NCI-H2227 treated with DMSO at 0.1 percent for 48 hours (cell line): Measurements from ENCODE around the gene ENO1.
"Not testable (repeated sequence)": the region's sequence is repeated elsewhere in the genome, so short reads cannot be mapped to it uniquely, and the experiment has no call there.

Source experiments
- DNase-seq: peaks from one replicate; lab custom pipeline; 2025; lab: John Stamatoyannopoulos, UW

ENO1 gene

DNA sequence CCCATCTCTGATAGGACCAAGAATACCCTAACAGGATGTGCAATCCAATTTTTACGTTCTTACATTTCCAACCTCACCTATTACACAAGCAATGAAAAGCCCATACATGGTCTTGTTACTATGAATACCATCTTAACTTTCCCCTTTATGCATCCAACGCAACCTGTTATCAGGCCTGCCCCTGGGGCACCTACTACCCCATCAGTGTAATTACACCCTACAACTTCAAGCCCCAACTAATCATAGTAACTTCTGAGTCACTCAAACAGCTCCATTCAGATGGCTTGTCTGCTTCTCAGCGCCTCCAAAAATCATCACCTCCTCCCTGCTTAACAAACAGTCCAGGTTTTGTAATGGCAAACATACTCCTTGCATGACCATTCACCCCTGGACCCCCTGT, 18.3 kb upstream of the ENO1 start:
- peak; percentile 66 for DNase-seq

DNA sequence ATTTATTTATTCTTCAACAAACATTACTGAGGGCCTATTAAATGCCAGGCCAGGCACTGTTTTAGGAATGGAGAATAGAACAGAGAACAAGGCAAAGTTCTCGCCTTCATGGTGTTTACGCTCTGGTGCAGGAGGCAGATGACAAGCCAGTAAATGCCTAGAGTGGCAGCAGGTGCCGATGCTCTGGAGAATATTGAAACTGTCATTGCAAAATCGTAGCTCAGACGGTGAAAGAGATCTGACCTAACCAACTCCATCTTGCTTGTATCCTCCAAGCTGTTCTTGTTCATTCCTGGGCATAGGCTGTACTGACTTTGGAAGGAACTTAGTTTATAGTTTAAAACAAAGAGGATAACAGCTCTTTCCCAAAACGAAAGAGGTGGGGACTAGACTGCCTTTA, 13.5 kb upstream of the ENO1 start:
- DNase-seq: no peak

DNA sequence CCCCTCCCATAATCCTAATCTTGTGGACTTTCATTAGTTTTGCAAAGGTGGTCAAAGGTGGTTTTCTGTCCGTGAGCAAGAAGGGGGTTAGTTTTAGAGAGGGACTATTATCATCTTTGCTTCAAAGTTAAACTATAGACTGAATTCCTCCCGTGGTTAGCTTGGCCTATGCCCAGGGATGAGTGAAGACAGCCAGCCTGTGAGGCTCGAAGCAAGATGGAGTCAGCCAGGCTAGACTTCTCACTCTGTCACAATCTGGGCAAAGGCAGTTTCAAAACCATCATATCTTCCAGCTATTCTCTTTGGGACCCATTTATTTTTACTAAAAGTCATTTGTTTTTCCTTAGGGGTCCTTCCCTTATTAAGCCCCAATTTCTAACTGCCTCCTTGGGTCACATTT, 12.9 kb upstream of the ENO1 start:
- DNase-seq: no peak

DNA sequence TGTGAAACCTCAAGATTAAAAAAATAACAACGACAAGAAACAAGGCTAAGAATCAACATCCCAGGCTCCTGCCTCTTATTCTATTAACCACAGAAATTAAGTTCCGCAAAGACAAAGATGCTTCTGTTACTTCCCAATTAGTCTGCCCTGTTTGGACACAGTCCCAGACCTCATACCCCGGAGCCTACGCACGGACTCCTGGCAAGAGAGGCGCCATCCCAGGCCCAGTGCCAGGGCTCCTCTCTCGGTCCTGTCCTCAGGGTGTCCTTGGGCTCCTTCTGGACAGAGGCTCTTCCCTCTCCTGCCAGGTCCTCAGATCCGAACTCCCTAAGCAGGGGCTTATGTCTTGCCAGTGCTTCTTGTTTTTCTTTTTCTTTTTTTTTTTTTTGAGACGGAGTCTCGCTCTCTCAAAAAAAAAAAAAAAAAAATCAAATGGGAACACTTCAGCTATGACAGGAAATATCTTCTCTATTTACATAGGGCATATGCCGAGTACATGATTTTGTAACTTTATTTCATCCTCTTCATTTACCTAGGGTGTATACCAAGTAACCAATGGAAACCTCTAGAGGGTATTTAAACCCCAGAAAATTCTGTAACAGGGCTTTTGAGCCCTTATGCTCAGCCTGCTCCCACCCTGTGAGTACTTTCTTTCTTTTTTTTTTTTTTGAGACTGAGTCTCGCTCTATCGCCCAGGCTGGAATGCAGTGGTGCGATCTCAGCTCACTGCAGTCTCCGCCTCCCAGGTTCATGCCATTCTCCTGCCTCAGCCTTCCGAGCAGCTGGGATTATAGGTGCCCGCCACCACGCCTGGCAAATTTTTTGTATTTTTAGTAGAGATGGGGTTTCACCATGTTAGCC, 11.7 kb upstream of the ENO1 start:
- no peak for DNase-seq

DNA sequence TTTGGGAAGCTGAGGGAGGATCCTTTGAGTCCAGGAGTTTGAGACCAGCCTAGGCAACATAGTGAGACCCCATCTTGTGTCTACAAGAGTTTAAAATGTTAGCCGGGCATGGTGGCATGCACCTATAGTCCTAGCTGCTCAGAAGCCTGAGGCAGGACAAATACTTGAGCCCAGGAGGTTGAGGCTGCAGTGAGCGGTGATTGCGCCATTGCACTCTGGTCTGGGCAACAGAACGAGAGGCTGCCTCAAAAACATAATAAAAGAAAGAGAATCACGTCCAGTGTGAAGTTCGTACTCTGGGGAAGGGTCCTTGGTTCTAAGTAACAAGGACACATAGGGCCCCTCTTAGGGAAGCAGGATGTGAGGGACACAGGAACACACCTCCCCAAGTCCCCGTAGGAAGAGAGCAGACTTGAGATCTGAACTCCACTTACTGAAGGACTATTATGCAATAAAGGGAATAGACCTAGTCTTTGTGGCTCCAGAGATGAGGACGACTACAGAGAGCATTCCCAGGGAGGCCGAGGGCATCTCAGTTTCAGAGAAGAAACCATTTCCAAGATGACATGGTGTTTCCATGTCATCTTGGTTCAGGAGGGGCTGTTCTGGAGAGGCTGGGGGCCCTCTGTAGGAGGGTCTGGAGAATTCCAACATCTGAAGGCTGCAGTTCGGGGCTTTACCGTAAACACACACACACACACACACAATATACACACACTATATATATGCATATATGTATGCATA, 10.8 kb upstream of the ENO1 start:
- no peak for DNase-seq

DNA sequence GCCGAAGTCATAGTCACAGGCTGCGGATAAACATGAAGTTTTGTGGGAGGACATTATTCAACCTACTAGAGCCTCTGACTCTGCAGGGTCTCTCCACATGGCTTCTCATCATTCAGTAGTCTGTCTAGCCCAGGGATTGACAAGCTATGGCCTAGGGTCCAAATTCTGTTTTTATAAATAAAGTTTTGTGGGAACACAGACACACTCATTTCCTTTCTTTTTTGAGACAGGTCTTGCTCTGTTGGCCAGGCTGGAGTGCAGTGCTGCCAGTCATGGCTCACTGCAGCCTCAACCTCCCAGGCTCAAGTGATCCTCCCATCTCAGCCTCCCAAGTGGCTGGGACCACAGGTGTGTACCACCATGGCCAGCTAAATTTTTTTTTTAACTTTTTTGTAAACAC, 8.1 kb upstream of the ENO1 start:
- no peak for DNase-seq

DNA sequence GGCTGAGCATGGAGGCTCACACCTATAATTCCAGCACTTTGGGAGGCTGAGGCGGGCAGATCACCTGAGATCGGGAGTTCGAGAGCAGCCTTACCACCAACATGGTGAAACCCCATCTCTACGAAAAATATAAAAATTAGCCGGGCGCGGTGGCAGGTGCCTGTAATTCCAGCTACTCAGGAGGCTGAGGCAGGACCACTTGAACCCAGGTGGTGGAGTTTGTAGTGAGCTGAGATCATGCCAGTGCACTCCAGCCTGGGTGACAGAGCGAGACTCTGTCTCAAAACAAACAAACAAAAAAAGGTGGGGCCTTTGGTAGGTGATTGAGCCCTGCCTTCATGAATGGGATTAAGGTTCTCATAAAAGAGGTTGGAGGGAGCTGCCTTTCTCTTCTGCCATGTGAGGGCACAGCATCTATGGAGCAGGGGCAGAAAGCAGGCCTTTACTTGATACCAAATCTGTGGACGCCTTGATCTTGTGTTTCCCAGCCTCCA, 7.6 kb upstream of the ENO1 start:
- DNase-seq: not testable (repeated sequence)

DNA sequence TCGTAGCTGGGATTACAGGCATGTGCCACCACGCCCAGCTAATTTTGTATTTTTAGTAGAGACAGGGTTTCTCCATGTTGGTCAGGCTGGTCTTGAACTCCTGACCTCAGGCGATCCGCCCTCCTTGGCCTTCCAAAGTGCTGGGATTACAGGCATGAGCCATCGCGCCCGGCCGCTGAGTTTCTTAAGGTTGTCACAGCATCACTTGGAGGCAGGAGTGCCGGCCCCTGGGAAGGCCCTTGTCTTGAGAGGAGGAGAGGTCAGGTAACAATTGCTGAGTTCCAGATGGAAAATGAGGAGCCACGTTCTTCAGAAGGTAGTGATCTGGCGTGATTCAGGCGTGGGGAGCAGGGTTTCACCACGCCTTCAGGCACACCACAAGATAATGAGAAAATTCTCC, 5.6 kb upstream of the ENO1 start:
- not testable (repeated sequence) for DNase-seq

DNA sequence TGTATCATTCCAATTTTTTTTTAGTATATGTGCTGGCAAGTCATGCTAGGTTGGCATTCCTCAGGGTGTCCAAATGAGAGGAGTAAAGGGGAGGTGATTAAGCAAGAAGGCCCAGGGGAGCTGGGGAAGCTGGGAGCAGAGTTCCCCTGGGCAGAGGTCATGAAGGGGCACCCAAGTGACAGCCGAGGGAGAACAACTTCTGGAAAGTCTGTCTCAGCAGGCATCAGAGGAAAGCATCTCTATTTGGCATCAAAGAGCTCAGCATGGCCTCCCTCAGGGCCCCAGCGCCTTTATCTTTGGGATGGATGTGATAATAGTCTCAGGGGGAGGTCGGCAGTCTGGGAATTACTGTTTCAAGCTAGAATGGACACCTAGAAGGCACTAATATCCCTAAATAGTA, 5.0 kb upstream of the ENO1 start:
- no peak for DNase-seq

DNA sequence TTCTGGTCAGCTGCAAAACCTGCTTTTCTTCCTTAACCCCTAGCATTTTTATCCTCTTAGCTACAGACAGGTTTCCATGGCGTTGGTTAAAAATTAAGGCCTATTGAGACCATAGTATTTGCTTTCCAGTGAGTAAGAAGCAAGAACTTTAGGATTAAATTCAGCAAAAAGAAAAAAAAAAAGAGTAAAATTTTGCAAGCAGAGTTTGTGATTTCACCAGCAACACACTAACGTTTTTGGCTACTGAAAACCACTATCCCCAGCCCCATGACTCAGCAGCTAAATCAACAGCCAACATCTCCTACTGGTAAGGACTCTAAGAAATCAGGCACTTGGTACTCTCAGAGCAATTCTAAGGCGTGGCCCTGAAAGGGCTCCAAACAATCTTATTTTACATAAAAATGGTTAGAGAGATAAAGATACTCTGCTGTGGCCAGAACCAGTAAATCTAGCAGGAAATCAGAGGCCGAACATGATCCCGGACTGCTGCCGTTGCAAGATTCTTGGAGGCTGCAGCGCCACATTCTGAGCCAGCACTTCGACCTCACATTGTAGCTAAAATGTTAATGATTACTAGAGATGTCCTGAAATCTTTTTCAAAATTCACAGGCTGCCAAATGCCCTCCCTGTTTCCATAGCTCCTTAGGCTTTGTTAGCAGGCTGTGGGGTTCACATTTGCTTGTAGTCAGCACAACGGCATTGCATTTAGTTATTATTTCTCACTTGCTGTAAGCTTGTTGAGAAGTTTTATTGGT, 1.6 kb upstream of the ENO1 start:
- DNase-seq: no peak

DNA sequence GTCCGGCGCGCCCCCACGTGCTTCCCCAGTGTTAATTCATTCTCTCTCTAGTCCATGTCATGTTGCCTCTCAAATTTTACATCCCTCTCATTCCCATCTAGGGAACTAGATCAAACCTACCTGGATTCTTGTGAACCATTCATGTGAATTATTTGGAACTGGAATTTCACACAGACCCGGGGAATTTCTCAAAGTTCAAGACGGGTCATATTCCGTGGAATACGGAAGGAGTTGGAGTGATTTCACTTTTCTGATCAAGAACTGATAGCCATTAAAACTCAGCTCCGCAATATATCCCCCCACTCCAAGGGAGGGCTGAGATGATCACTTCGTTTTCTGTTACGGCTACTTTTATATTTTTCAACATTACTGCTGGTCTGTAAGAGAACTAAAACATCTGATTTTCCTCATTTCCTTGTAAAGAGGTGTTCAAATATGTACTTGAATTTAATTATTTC, 1.0 kb upstream of the ENO1 start:
- DNase-seq: no peak

DNA sequence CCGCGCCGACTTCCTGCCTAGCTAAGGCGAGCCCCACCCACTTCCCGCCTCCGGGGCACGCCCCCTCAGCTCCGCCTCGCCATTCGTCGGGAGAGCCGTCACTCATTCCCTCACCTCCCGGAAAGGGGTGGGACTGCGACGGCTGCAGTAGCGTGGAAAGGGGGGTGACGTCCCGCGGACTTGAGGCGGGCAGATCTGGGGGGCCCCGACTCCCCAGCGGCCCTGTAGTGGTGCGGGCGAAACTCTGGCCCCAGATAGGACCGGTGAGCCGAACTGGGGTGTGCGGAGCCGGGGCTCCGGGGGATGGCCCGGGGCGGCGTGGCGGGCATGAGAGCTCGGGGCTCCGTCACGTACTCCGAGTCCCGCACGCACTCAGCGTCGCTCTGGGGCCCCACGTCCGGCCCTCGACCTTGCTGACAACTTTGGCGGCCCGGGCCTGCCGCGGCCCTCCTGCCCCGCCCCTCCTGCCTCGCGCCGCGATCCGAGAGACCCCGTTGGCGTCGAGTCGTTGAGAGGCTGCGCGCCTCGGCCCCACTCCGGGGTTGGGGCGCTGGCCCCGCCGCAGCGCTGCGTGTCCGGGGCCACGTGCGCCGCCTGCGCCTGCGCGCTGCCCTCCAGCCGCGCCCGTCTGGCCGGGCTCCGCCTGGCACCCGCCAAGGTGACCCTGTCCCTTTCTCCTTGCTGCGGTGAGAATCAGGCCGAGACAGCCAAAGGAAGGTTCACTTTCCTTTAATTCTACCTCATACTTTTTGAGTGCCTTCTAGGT, 395 bp upstream of the ENO1 start:
- peak; percentile 93 for DNase-seq

DNA sequence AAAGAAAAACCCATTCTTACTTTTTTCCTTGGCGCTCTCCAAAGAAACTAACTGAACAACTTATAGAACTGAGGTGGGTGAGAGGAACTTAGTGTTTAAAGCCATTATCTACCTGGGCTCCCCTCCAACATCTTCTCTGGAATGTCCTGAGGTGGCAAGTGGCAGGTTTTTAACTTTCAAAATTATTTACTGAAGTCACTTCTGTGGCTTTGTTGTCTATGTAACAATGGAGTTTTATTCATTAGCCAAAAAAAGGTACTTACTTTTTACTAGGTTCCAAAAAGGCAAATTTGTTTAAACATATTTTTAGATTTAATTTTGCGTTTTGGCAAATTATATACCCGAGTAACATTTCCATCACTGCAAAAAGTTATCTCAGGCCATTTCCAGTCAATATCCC, 2.4 kb downstream of the ENO1 start:
- DNase-seq: no peak

DNA sequence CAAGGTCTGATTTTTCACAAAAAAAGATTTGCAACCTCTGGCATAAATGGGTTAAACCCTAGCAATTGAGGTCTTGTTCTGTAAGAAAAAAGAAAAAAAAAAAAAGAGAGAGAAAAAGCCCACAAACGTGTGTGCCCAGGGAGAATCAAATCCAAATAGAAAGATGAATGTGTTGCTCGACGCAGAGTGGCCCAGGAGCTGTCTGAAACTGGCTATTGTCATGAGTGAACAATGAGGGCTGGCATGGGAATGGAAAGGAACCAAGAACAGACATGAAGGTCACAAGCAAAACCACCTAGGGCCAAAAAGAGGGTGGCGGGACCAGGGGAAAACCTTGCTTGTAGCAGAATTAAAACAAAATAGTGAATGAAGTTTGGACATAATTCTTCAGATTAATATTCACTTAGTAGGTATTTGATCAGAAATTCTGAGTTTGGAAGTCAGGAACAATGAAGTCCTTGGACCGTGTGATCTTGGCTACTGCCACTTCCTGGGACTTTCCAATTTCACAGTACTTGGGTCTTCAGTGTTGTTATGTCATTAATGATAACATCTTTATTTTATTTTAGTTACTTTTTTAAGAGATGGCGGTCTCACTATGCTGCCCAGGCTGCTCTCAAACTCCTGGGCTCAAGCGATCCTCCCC, 3.1 kb downstream of the ENO1 start:
- no peak for DNase-seq

DNA sequence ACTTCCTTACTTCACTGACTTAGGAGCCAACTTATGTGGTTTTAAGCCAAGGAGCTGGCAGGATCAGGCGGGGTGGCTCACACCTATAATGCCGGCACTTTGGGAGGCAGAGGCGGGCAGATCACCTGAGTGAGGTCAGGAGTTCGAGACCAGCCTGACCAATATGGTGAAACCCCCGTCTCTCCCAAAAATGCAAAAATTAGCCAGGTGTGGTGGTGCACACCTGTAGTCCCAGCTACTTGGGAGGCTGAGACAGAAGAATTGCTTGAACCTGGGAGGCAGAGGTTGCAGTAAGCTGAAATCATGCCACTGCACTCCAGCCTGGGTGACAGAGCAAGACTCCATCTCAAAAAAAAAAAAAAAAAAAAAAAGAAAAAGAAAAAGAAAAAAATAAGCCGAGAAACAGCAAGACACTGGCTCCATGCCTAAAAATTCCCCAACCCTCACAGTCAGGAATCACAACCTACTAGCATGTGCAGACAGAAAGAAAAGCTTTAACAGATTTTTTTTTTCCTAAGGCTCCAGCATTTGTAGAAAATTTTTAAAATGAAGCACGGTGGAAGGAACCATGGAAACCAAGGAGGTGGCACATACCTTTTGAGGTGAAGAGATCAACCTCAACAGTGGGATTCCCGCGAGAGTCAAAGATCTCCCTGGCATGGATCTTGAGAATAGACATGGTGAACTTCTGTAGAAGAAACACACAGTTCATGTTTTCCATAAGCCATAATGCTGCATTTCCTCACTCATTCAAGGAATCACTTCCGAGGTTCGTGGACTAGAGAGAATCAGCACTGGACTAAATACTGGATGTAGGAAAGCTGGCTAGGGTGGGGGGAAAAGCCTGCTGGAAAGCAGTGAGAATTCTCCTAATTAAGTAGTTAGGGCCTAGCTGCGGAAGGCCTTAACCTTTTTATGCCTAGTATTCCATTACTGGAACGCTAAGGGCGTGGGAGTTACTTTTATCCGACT, 4.0 kb downstream of the ENO1 start:
- DNase-seq: no peak

DNA sequence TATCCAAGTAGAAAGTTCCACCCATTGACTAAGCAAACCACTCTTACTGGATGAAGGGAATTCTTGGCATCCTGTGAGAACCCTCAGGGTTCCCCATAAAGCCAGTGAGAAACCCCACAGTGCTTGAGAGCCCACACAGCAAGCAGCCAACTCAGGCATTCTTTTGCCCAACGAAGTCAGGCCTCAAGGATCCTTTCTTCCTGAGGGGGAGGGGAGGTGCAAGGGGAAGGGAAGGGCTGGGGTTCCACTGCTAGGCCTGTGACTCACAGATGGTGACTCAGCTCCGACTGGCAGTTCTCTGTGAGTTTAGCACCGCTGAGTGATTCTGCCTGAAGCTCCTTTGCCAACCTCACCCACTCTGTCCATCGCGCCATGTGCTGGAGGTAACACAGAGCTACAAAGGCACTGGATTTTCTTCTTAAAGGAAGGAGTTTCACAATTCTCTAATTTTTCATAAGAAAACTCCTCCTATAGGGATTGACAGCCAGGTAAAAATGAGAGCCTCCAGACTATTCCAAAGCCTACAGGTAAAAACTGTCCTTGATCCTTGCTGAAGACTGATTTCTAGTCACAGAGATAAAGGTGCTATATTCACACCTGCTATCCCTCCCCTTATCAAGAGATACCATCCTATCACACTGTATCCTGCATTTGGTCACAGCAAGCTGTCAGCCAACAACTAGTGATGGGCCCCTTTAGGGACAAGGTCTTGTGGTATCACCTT, 4.8 kb downstream of the ENO1 start:
- DNase-seq: no peak

DNA sequence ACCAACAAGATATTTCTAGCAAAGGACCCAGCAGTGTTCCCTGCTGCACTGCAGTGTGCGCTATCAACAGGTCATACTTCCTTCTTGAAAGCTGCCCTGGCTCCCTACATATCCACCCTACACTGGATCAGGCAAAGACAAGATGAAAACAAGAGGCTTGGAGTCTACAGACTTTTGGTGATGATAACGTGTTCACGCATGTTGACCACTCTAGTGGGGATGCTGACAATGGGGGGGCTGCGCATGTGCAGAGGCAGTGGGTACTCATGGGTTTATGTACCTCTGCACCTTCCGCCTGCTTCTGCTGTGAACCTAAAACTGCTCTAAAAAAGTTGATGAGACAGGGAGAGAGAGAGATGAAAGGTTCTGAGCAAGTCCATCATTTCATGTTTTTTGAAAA, 5.5 kb downstream of the ENO1 start:
- no peak for DNase-seq

DNA sequence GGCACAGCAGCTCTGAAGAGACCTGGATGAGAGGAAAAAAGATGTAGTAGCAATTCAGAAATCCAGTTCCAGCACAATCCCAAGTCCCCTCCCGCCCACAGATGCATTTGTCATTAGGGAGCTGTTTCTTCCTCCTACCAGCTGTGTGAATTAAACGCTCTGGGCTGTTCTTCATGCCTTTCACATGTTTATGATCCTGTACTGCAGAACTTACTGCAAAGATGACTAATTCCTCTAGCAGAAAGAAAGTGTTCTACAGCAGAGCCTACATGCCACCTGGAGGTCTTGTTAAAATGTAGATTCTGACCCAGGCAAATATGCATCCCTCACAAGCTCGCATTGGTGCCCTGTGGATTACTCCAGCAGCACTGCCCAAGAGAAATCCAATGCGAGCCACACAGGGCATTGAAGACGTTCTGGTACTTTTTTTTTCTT, 6.5 kb downstream of the ENO1 start:
- DNase-seq: no peak

DNA sequence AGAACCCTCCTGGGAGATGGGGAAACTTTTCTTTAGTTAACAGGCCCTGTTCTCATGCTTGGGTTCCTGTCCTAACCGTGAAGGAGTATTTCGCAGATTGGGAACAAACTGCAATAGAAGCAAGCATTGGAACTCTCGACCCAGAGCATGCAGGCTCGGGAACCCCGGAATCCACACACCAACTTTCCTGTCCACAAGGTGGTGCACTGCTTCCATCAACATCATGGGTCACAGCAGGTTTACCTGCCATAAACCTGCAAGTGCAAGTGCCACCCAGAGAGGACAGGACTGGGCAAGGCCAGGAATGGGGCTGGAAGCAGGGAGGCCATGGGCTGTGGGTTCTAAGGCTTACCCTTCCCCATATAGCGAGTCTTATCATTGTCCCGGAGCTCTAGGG, 6.9 kb downstream of the ENO1 start:
- no peak for DNase-seq
